ENCODE results near the gene MAP3K5.

MAP3K5 gene

GRCh38 chr6:136729832-136730231, 62.4 kb downstream of the MAP3K5 start:
- no peak for ATAC-seq
- no peak for TF ChIP-seq CSRNP3 (CRISPR knock-in tag; IDR thresholded peaks at IDR 0.05)

- no peak for ATAC-seq
- TF ChIP-seq ARNTL (CRISPR knock-in tag; IDR thresholded peaks at IDR 0.05; ENCODE audit: borderline replicate concordance, low read depth) (no peak), ZNF8 (CRISPR knock-in tag; IDR thresholded peaks at IDR 0.05) (no peak), CSDC2 (CRISPR knock-in tag; IDR thresholded peaks at IDR 0.05) (no peak), ZNF565 (CRISPR knock-in tag; conservative IDR thresholded peaks at IDR 0.05; ENCODE audit: low read depth) (no peak), PPARA (CRISPR knock-in tag; IDR thresholded peaks at IDR 0.05; ENCODE audit: borderline replicate concordance) (no peak), GLIS3 (CRISPR knock-in tag; IDR thresholded peaks at IDR 0.05) (no peak), ISL1 (CRISPR knock-in tag; IDR thresholded peaks at IDR 0.05) (no peak), TCF4 (CRISPR knock-in tag; IDR thresholded peaks at IDR 0.05; ENCODE audit: borderline replicate concordance) (no peak), OSR1 (CRISPR knock-in tag; IDR thresholded peaks at IDR 0.05) (no peak), SNAI2 (CRISPR knock-in tag; IDR thresholded peaks at IDR 0.05) (no peak), ZFP30 (CRISPR knock-in tag; IDR thresholded peaks at IDR 0.05) (no peak), ZFP3 (CRISPR knock-in tag; IDR thresholded peaks at IDR 0.05) (no peak), TSHZ2 (CRISPR knock-in tag; IDR thresholded peaks at IDR 0.05) (no peak), POU6F1 (CRISPR knock-in tag; IDR thresholded peaks at IDR 0.05; ENCODE audit: borderline replicate concordance, low read depth) (no peak), TOX (CRISPR knock-in tag; IDR thresholded peaks at IDR 0.05; ENCODE audit: borderline replicate concordance) (no peak), CREB5 (CRISPR knock-in tag; IDR thresholded peaks at IDR 0.05; ENCODE audit: low read depth) (no peak)
- TF ChIP-seq, protein P1, sequence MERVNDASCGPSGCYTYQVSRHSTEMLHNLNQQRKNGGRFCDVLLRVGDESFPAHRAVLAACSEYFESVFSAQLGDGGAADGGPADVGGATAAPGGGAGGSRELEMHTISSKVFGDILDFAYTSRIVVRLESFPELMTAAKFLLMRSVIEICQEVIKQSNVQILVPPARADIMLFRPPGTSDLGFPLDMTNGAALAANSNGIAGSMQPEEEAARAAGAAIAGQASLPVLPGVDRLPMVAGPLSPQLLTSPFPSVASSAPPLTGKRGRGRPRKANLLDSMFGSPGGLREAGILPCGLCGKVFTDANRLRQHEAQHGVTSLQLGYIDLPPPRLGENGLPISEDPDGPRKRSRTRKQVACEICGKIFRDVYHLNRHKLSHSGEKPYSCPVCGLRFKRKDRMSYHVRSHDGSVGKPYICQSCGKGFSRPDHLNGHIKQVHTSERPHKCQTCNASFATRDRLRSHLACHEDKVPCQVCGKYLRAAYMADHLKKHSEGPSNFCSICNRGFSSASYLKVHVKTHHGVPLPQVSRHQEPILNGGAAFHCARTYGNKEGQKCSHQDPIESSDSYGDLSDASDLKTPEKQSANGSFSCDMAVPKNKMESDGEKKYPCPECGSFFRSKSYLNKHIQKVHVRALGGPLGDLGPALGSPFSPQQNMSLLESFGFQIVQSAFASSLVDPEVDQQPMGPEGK (CRISPR knock-in tag; IDR thresholded peaks at IDR 0.05; ENCODE audit: borderline replicate concordance), result no peak
These were observed 63.2 kb downstream of the MAP3K5 start for GRCh38 chr6:136728976-136729515.

GRCh38 chr6:136728033-136728939, 64.0 kb downstream of the MAP3K5 start:
- ATAC-seq, result no peak
- TF ChIP-seq ZFP3 (CRISPR knock-in tag; IDR thresholded peaks at IDR 0.05), result no peak
- TF ChIP-seq CSRNP3 (CRISPR knock-in tag; IDR thresholded peaks at IDR 0.05), result peak; percentile 21; the same call in 1 of the 2 replicates
- peak; percentile 90 for TF ChIP-seq TCF4 (CRISPR knock-in tag; IDR thresholded peaks at IDR 0.05; ENCODE audit: borderline replicate concordance)
- peak; percentile 66; the same call in 1 of the 2 replicates for TF ChIP-seq TSHZ2 (CRISPR knock-in tag; IDR thresholded peaks at IDR 0.05)
- peak; percentile 76 for TF ChIP-seq ISL1 (CRISPR knock-in tag; IDR thresholded peaks at IDR 0.05)
- no peak for TF ChIP-seq ZC3H10 (CRISPR knock-in tag; IDR thresholded peaks at IDR 0.05)
- no peak for TF ChIP-seq PPARA (CRISPR knock-in tag; IDR thresholded peaks at IDR 0.05; ENCODE audit: borderline replicate concordance)
